Measurements from ENCODE around the gene CREG2.

DNA sequence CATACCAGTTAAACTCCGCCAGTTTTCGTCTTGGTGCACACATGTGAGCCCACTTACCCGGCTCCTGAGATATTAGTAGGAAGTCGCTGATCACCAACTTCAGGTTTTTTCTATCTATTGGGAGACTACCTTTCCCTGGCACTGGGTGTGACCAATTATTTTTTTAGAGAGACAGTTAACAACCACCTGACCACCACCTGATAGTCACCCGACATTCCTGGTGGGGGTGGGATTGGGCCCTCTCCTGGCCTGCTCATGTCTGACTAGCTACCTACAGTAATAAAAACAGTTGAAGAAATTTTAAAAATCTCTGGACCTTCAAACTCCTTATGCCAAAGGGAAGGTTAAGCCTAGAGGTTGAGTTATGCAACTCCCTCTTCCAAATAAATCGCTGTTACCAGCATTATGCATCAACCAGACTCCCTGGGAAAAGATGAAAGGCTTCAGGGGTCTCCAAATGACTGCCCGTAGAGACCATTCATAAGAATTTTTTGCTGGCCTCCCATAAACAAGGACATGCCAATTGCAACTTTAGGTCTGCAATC is 27.8 kb downstream of the CREG2 start:
- TF ChIP-seq POLR2AphosphoS5 (IDR thresholded peaks at IDR 0.05) (no peak), EP300 (IDR thresholded peaks at IDR 0.05) (no peak)
